Neutrophil (primary cell): ENCODE data around the gene PARD3.

Experiments used
- H3K27ac ChIP-seq: fragments of 200-600 bp; sonication (generic); 2 replicates; pipeline ENCODE4 v1.5.1; 2016; ENCODE audit warnings: mild to moderate bottlenecking, moderate library complexity
- H3K27me3 ChIP-seq: fragments of 200-600 bp; sonication (generic); 2 replicates; pipeline ENCODE4 v1.6.0; 2016; ENCODE audit warnings: mild to moderate bottlenecking
- H3K36me3 ChIP-seq: fragments of 200-600 bp; sonication (generic); 2 replicates; pipeline ENCODE4 v1.5.1; 2017
- H3K4me1 ChIP-seq, 2 experiments: fragments of 200-600 bp in 1 of 2; sonication (generic) in 1 of 2; 1 replicate in 1 of 2; 2 replicates in 1 of 2; pipeline versions ENCODE4 v1.5.1 to v1.6.1; 2013 to 2016; ENCODE audit warnings: low read depth in 1 of 2, low read length in 1 of 2, mild to moderate bottlenecking in 1 of 2, moderate library complexity in 1 of 2; ENCODE audit not compliant: control insufficient read depth in 1 of 2, insufficient read depth in 1 of 2
- H3K4me3 ChIP-seq, 2 experiments: fragments of 200-600 bp in 1 of 2; sonication (generic) in 1 of 2; 1 replicate in 1 of 2; 2 replicates in 1 of 2; pipeline ENCODE4 v1.5.1; 2013 to 2016; ENCODE audit warnings: low read depth in 1 of 2, low read length in 1 of 2, mild to moderate bottlenecking in 1 of 2, moderate library complexity in 1 of 2
- H3K9me3 ChIP-seq: fragments of 200-600 bp; sonication (generic); 2 replicates; pipeline ENCODE4 v1.5.1; 2016
- TF ChIP-seq, protein P1 (sequence below): fragments of 200-600 bp; sonication (generic); IDR thresholded peaks from 2 replicates; pipeline ENCODE4 v1.5.1; 2016; ENCODE audit warnings: antibody characterized with exemption

Gene PARD3

DNA sequence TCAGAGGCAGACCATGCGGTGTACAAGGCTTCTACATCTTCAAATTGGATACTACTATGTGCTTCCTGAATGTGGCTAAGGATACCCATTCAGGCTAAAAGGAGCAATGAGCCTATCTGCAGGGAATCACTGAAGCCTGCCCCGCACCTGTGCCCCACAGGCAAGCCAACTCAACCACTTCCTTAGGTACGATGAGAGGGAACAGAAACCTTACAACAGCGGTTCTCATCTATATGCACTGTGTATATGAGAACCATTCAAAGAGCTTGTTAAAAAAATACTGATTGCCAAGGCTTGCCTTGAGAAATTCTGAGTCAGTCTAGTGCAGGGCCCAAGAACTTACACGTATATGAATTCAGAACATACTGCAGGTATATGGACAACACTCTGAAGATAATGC is 679.6 kb downstream of the PARD3 start:
- Histone ChIP-seq H3K4me3 (no peak overlapping the region), H3K36me3 (no peaks in the 10 kb centered on the region), H3K27me3 (no peaks in the 10 kb centered on the region), H3K27ac (no peak overlapping the region), H3K9me3 (no peaks in the 10 kb centered on the region), H3K4me1 (no peaks in the 10 kb centered on the region)
- TF ChIP-seq, protein P1, sequence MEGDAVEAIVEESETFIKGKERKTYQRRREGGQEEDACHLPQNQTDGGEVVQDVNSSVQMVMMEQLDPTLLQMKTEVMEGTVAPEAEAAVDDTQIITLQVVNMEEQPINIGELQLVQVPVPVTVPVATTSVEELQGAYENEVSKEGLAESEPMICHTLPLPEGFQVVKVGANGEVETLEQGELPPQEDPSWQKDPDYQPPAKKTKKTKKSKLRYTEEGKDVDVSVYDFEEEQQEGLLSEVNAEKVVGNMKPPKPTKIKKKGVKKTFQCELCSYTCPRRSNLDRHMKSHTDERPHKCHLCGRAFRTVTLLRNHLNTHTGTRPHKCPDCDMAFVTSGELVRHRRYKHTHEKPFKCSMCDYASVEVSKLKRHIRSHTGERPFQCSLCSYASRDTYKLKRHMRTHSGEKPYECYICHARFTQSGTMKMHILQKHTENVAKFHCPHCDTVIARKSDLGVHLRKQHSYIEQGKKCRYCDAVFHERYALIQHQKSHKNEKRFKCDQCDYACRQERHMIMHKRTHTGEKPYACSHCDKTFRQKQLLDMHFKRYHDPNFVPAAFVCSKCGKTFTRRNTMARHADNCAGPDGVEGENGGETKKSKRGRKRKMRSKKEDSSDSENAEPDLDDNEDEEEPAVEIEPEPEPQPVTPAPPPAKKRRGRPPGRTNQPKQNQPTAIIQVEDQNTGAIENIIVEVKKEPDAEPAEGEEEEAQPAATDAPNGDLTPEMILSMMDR: no peak

DNA sequence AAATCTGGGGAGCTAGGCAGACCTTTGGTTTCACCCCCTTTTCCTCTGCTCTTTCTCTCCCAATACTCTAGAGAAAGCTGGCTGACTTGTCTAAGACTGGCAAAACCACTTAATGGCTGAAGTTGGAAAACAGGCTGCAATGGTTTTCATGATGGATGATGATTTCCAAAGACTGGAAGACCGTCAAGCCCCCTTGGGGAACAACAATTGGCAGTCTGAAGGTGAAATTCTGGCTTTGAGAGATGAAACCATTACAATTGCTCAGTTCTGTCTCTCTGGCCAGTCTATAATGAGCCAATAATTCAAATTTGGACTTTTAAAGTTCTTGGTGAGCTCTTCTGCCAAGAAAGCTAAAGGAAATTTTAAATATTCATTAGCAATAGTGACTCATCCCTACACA is 680.5 kb downstream of the PARD3 start:
- TF ChIP-seq, protein P1: no peak
- Histone ChIP-seq H3K9me3 (no peaks in the 10 kb centered on the region), H3K36me3 (no peaks in the 10 kb centered on the region), H3K27me3 (no peaks in the 10 kb centered on the region), H3K4me3 (no peak overlapping the region), H3K27ac (no peak overlapping the region), H3K4me1 (no peaks in the 10 kb centered on the region)

DNA sequence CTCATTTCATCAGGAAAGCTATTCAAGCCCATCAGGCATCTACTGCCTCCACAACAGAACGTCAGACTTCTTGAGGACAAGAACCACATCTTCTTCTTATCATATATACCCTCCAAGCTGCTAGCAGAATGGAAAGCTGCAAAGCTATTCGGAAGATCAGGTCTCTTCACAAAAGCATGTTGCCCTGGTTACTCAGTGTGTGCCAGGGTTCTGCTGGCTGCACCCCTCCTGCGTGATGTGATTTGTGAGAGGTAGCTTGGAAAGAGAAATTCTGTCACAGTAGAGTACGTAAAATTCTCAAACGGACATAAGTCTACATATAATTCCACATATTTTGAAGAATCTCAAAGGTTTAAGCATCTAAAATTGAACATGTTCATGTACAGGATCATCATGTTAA is 681.7 kb downstream of the PARD3 start:
- H3K4me3 ChIP-seq: no peak overlapping the region
- H3K9me3 ChIP-seq: no peaks in the 10 kb centered on the region
- H3K4me1 ChIP-seq: no peaks in the 10 kb centered on the region
- H3K27me3 ChIP-seq: no peaks in the 10 kb centered on the region
- TF ChIP-seq, protein P1: no peak
- H3K36me3 ChIP-seq: no peaks in the 10 kb centered on the region
- no peak overlapping the region for H3K27ac ChIP-seq

DNA sequence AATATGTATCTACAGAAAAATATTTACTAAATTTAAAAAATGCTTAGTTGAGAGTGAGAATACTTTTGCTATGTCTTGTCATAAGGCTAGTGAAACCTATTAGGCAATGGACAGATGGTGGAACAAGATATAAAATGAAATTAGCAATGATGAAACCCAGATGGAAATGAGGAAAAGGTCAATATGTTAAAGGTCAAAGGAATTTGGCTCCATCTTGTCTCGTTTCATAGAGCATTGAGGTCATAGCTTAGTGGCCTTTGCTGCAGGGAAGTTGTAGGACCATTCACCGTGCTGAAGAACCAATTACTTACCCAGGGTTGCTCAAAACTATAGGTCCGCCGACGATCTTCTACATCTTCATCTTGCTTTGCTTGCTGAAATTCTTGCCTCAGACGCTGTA is 683.9 kb downstream of the PARD3 start:
- TF ChIP-seq, protein P1: no peak
- H3K4me1 ChIP-seq: no peaks in the 10 kb centered on the region

DNA sequence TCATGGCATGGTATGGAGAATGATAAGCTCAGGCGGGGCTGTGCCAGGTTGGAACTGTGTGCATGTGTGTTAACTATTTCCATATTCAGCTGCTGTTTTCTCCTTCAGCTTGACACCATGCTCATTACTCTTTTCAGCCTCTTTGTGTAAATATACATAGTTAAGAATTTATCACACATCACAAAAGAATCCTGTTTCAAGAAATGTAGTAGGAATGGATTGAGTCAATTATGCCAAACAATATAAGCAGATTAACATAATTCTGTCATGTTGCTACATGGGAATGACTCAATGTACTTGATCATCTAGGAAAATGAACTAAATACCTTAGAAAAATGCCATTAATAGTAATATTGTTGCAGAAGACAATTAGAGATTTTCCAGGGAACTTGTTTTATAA is 687.4 kb downstream of the PARD3 start:
- TF ChIP-seq, protein P1: no peak
- no peaks in the 10 kb centered on the region for H3K27me3 ChIP-seq

More for the DNA sequence above, 683.9 kb downstream of the PARD3 start:
- H3K36me3 ChIP-seq: no peaks in the 10 kb centered on the region
- no peaks in the 10 kb centered on the region for H3K9me3 ChIP-seq
- no peak overlapping the region for H3K27ac ChIP-seq
- no peak overlapping the region for H3K4me3 ChIP-seq
- H3K27me3 ChIP-seq: no peaks in the 10 kb centered on the region

More for the DNA sequence above, 687.4 kb downstream of the PARD3 start:
- no peaks in the 10 kb centered on the region for H3K36me3 ChIP-seq
- no peak overlapping the region for H3K4me3 ChIP-seq
- H3K9me3 ChIP-seq: no peaks in the 10 kb centered on the region
- no peak overlapping the region for H3K27ac ChIP-seq
- H3K4me1 ChIP-seq: no peaks in the 10 kb centered on the region
